GM19395 (cell line): Measurements from ENCODE around the gene SLC22A16.
A peak's percentile ranks its signal among the peaks of the same experiment; 100 is the strongest.
"Not testable (repeated sequence)": the region's sequence is repeated elsewhere in the genome, so short reads cannot be mapped to it uniquely, and the experiment has no call there.

Experiments
- ATAC-seq: cut with Tn5 transposase; IDR thresholded peaks from one replicate; pipeline ENCODE4 v1.9.1; 2021; ENCODE audit warnings: mild to moderate bottlenecking, moderate library complexity; ENCODE audit not compliant: unreplicated experiment

Gene SLC22A16

DNA sequence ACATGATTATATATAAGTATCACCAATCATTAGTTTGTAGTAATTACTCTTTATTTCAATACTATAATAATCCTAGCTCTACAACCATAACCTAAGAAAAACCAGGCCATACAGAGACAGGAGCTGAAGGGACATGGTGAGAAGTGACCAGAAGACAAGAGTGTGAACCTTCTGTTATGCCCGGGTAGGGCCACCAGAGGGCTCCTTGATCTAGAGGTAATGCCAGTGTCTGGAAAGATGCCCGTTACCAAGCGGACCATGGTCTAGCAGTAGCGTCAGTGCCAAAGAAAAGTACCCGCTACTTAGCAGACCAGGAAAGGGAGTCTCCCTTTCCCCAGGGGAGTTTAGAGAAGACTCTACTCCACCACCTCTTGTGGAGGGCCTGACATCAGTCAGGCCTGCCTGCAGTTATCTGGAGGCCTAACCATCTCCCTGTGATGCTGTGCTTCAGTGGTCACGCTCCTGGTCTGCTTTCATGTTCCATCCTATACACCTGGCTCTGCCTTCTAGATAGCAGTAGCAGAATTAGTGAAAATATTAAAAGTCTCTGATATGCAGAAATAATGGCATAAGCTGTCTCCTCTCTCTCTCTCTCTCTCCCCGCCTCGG lies 18.7 kb downstream of the SLC22A16 start:
- ATAC-seq: not testable (repeated sequence)

DNA sequence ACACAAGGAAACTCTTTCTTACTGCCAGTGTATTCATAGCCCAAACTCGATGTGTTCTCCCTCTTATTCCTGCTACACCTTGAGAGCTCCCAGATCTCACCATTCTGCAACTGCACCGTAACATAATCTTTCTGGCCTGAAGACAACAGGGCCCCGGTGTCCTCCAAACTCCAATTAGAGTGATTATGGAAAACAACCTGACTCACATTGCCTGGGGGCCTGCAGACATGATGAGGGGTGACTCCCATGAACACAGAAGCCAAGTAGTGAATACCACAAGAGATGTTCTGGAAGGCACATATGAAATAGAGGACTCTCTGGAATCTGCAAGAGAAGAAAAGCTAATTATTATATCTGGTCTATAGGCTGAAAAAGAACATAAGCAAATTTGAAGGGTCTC lies 19.7 kb downstream of the SLC22A16 start:
- ATAC-seq: no peak

DNA sequence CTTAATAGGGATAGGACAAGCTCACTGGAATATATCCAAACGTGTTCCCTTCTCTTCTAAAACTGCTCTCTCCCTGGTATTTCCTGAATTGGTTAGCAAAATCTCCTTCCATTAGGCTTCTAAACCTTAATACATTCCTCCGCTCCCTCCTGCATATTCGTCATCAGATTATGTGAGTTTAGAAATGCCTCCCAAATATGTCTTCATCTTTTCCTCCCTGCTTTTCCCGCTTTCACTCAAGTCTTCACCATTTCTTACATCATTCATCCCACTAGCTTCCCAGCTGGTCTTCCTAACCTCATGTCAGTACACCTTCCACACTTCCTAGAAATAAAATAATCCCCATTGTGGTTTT lies 26.9 kb downstream of the SLC22A16 start:
- no peak for ATAC-seq

DNA sequence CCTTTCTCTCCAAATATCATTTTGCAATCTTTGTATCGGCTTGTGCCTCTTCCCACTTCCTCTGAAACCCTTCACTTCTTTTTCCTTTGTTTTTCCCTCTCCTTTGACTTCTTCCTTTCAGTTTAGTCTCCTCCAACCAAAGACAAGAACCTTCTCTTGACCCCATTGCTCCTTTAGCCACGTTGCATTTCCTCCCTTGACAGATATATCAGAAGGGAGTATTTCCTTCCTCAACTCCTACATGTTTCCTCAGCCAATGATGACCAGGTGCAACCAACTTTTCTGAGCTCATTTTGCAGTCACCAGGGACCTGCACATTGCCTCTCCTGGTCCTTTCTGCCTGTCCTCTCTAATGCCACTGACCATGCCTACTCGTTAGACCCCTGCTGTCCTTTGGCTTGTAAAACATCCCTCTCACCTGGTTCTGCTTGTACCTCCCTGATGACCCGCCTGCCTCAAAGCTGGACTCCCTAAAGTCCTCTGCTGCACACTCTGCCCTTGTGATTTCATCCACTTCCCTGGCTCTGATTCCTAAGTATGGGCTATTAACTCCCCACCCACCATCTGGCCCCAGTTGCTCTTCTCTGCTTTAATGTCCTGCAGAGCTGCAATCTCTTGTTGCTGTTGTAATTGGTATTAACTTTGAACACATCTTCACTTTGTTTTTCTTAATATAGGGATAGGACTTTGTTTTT lies 27.4 kb downstream of the SLC22A16 start:
- no peak for ATAC-seq

DNA sequence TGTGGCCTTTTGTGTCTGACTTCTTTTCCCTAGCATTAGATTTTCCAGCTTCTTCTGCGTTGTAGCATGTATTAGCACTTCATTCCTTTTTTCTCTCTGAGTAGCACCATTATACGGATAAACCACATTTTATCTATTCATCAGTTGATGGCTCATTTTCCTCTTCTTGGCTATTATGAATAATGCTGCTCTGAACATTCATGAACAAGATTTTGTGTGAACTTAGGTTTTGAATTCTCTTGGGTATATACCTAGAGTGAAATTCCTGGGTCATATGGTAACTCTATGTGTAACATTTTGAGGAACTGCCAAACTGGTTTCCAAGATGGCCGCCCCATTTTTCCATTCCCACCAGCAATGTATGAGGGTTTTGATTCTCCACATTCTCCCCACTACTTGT lies 28.7 kb downstream of the SLC22A16 start:
- ATAC-seq: no peak

DNA sequence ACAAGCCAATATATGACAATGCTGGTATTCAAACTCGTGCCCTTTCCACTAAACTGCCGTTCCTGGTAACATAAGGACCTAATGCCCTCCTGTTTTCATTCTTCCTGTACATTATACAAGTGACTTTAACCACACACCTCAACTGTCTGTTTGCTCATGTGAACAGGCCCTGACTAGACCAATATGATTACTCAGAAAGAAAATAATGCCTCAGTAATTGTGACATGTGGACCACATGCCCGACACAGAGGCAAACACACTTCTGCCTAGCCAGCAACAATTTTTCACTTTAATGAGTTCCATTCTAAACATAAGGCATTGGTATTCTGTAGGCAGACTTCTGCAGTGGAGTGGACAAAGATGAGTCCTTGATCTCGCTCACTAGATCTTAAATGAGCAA lies 30.0 kb downstream of the SLC22A16 start:
- ATAC-seq: no peak

DNA sequence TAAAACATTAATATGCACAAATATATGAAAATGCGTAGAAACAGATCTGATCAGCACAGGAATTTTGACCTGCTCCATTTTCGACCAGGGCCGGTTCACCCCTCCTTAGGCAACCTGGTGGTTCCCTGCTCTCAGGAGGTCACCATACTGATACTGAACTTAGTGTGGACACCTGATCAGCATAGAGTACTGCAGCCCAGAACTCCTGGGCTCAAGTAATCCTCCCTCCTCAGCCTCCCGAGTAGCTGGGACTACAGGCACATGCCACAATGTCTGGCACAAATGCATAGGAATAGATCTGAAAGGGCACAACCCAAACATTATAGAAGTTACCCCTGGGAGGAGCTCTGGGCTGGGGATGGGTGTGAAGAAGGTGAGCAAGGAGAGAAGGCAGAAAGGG lies 36.4 kb downstream of the SLC22A16 start:
- no peak for ATAC-seq

DNA sequence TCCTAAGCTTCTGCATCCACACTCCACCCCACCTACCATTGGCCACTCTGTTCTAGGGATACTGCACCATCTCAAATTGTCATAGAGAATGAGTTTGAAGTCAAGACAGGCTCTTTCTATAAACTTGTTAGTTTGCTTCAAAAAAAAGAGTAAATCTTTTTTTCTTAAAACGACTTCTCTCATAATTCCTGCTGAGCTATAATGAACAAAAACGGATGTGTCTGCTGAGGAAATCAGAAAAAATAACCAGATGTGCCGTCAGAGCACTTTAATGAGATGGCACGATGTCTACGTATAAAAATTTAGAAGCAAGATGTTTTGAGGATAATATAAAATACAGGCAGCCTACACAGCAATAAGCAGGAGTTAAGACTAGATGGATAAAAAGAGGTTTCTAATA lies 37.1 kb downstream of the SLC22A16 start:
- ATAC-seq: no peak

DNA sequence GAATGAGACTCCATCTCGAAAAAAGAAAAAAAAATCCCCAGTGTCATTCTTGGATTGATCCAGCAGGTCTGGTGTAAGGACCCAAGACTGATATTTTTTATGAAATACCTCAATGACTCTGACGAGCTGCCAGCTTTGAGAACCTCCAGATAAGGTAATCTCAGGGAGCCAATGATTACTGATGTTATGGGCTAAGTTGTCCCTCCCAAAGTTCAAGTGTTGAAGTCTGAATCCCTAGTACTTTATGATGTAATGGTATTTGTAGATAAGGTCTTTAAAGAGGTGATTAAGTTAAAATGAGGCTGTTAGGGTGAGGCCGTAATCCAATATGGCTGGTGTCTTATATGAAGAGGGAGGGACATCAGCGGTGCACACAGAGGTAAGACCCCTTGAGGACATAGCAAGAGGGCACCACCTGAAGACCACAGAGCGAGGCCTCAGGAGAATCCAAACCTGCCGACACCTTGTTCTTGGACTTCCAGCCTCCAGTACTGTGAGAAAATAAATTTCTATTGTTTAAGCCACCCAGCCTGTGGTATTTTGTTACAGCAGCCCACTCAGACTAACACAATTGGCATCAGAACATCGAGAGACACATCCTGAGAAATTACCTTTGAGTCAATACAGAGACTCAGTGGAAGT lies 41.3 kb downstream of the SLC22A16 start:
- ATAC-seq: no peak

DNA sequence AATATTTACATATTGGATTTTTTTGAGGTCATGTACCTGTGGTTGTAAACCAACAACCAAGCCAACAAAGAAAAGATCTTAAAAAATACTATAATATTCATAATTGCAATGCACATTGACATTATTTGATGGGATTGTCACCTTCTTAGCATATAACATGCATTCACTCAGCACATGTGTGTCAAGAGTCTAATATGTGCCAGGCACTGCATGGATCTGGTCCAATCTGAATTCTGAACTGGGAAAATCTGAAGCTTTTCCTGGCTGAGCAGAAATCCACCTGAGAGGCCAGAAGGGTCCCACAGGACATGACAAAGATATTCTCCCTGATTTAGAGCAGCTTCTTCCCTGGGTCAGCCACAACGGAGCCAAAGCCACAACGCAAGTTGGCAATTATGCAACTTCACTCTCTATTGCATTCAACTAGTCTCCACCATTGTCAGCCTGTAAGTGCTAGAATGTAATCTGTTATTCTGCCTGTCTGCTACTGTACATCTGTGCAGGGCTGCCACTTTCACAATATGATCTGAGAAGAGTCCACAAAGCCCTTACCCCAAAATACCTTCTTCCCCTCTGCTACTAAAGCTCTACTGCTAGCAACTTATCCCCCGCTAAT lies 44.0 kb downstream of the SLC22A16 start:
- ATAC-seq: no peak

DNA sequence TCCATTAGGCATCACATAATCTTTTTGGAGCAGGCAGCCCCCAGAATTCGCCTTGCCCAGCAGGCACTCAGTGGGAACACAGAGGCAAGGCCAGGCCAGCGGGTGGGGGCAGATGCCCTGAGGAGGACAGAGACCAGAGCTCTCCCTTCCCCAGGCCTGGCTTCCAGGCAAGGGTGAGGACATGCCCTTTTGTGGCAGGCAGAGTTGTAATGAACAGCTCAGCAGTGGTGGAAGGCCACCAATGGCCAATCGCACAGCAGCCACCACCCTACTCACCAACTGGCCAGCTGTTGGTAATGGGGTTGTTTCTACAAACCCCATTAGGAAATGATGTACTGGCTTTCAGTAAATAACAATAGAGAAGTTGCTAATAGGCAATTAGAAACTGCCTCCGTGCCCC lies 45.7 kb downstream of the SLC22A16 start:
- ATAC-seq: no peak

DNA sequence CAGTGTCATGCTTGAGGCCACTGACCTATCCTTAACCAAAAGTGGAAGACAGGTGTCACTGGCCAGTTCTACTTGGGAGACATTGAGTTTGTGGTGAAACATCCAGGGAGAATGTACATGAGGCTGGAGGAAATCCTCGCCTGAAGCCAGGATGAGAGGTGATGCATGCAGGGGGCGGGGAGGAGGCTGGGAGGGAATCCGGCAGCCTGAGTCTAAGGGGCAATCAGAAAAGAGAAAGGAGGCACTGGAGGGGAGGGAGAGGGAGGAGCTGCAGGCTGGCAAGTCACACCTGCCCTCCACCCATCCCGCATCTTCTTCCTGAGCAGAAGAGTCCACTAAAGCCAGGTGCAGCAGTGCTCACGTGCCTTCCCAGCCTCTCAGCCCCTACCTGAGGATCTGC lies 46.2 kb downstream of the SLC22A16 start:
- ATAC-seq: no peak

DNA sequence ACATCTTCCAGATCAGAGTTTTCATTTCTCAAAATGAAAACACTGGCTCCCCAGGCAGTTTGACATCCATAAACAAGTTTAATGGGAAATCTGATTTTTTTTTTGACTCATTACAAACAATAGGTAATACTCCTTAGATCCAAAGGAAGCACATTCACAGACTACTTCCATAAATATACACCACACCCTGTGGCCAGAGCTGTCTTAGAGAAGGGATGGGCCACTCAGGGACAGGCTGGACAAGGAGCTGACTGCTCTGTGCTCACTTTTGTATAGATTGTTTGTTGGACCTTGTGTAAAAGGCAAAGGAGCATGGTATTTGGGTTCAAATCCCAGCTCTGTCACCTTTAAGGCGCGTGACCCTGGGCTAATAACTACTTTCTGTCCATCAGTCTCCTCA lies 48.3 kb downstream of the SLC22A16 start:
- ATAC-seq: no peak

DNA sequence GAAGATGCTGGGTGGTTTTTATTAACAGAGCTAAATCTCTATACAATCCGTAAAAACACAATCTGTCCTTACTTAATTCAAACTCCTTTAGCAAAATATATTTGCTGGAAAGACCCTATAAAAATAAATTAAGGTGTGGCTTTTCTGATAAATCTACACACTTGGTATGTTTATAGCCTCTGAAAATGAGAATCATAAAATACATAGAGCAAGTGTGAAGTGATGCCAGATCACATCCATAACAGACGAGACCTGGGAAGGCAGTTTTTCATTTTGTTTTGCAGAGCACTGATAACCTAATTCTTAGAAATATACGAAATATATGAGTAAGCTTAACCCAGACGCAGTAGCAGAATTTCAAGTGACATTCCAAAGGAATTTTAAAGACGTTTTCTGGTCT lies 50.6 kb downstream of the SLC22A16 start:
- ATAC-seq: no peak

DNA sequence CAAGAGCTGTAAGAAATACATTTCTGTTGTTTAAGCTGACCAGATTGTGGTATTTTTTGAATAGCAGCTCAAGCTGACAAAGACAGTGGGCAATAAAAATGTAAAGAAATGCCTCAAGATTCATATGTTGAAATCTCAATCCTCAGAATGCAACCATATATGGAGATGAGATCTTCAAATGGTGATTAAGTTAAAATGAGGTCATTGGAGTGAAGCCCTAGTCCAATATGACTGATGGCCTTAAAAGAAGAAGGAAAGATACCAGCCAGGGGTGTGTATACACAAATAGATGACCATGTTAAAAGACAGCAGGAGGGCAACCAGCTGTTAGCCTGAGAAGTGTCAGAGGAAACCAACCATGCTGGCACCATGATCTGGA lies 54.0 kb downstream of the SLC22A16 start:
- ATAC-seq: no peak

DNA sequence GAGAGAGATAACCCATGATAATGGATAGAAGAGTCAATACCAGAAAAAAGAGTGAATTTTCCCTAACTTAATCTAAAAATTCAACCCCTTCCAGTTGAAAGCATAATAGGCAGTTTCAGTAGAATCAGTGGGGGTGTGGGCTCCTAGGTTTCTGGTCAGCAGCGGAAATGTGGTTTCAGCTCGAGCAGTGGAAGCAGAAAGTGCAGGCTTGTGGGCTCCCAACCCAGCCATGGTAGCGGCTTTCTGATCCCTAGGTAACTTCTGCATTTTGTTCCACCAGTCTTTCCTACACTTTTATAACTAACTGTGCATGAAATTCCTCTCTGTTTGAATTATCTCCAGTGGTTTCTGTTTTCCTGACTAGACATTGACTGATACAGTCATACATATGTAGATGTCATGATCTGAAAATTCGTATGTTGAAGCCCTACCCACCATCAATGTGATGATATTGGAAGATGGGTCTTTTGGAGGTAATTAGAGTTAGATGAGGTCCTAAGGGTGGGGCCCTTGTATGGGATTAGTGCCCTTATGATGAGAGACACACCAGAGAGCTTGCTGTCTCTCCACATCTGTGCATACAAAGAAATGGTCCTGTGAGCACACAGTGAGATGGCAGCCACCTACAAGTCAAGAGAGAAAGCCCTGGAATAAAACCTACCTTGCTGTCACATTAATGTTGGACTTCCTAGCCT lies 54.5 kb downstream of the SLC22A16 start:
- no peak for ATAC-seq

DNA sequence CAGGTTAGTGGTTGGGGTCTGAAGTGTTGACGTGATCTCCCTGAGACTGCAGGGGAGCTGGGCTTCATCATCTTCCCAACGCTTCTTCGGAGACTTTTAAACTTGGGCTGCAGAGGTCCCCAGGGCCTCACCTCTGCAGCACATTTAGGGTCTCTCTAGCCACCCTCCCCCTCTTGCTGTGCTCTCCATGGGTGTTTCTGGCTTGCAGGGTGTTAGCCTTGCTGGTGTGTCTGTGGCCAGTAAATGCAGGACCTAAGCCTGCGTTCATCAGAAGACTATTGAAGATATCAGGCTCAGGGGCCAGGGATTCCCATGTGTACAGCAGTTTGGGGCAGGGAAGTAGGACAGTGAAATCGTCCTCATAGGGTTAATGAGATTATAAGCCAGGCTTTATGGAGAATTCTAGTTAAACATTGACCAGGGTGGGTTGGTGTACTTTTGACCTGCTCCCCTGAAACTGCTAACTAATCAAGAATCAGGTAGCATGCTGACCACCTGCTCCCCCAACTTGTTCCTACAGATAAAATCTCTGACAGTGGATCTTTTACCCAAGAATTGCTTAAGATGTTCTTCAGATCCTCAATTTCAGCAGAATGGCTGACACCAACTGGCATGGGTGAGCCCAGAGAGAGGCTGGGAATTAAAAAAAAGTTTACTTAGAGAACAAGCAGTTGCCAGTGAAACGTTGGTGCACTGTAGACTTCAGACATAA lies 57.2 kb downstream of the SLC22A16 start:
- ATAC-seq: no peak

DNA sequence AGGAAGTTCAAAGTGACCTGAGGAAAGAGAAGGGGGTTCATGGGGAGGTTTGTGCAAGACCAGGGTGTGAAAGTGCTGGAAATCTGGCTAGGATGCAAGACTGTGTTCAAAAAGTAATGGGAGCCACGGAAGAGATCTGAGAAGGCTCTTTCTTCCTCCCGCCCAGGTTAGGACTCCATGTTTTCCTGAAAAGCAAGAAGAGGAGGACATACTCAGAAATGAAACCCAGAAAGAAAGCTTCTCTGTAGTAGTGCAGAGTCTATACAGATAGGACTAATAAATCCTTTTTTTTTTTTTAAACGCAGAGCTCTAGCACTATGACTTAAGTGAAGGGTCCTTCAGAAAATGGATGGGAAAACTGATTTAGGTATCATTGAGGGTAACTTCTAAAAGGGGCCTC lies 57.8 kb downstream of the SLC22A16 start:
- ATAC-seq: no peak

DNA sequence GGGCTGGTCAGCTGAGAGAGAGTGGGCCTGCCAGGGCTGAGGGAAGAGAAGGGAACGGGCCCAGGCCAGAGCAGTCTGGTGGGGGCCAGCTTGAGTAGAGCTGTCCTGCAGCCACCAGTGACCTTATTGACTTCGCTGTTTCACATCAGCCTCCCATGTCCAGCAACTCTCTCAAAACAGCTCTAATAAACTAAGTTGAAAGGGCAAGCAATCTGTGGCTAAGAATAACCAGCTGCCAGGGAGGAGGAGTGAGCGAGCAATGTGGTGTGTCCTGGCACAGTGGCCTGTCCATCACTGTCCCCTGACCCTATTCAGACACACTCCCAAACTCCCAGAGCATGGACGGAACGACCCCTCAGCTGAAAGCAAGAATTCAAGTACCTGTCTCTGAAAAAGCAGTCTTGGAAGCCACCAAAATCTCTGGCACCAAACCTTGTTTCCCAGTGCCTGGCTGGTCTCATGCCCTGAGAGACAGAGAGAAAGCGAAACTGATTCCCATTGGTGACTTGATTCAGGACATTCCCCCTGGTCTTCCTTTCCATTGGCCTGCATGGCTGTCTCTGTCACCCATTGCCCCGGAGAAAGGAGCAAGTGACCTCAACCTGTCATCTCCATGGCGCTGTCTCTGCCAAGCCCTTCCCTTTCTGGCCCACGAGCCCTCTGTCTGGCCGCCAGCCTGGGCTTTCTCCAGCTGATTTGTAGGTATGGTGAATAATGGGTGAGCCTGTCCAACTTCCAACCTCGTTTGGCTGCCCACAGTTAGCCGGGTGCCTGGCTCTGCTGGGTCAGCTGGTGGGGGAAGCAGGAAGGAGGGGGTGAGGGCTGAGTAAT lies 61.1 kb downstream of the SLC22A16 start, which contains the start of gene DDO:
TSS of gene DDO (minus strand) at position 490 of the 831 bp plus-strand sequence. CDS start 2,113 bp downstream, outside the sequence.
- ATAC-seq: peak; percentile 67

DNA sequence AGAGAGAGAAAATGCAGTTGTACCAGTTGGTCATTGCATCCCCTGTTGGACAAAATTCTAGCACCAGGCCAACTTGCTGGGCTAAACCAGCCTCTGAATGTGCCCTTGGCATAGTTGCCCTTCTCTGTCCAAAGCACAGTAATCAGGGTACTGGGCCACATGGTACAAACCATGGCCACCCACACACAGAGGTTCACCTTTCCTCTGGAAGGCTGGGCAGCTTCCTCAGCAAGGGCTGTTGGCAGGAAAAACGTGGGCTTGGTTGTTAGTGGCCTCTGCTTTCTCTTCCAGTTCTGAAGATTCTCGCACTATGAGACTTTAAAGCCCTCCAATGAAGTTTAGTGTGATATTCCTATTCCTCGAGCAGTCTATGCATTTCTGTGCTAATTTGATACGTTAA lies 61.7 kb downstream of the SLC22A16 start:
- no peak for ATAC-seq
